ENCODE data around the gene RHOC. TPM values are rescaled to one million over a fixed set of nuclear protein-coding genes. Genes with fewer than 3 reads are reported as not detected.

Gene RHOC
- total and polyA plus RNA-seq, 2 experiments from 2014 or later = 65.4 to 76.7 TPM

GRCh38 chr1:112651205-112651604 lies 55.7 kb downstream of the RHOC start (continued):
- TF ChIP-seq REST (IDR thresholded peaks at IDR 0.05; ENCODE audit: unreplicated experiment) = no peak
- no peak for TF ChIP-seq EZH2 (IDR thresholded peaks at IDR 0.05; ENCODE audit: low read depth, unreplicated experiment)
- no peak for TF ChIP-seq ZNF331 (CRISPR knock-in tag; IDR thresholded peaks at IDR 0.05; ENCODE audit: low read depth)
- TF ChIP-seq POLR2AphosphoS5 (IDR thresholded peaks at IDR 0.05; ENCODE audit: low read depth) = no peak
- TF ChIP-seq NANOG (IDR thresholded peaks at IDR 0.05; ENCODE audit: borderline replicate concordance) = no peak
- no peak for TF ChIP-seq JUNB (IDR thresholded peaks at IDR 0.05; ENCODE audit: unreplicated experiment)
- no peak for TF ChIP-seq EZH2phosphoT487 (IDR thresholded peaks at IDR 0.05; ENCODE audit: unreplicated experiment)

Other genes with a start within 250 kb of the RHOC start
- gene WNT2B, start 198.2 kb downstream of the RHOC start, total RNA-seq (2014; rRNA removed; shearing (Covaris generic)) = 0.12 and 0.90 TPM in 2 replicates
- 0.37 and 0.50 TPM in 2 replicates for gene WNT2B, start 198.2 kb downstream of the RHOC start, polyA plus RNA-seq (2016; fragmentation: Nextera tagmentation; extraction: Ambion mirVana)
- 18.2 and 30.0 TPM in 2 replicates for gene ST7L, start 88.0 kb downstream of the RHOC start, total RNA-seq (2014; rRNA removed; shearing (Covaris generic))
- gene ST7L, start 88.0 kb downstream of the RHOC start, polyA plus RNA-seq (2016; fragmentation: Nextera tagmentation; extraction: Ambion mirVana) = 20.6 and 21.0 TPM in 2 replicates
- 161 and 182 TPM in 2 replicates for gene CAPZA1, start 87.3 kb downstream of the RHOC start, total RNA-seq (2014; rRNA removed; shearing (Covaris generic))
- gene CAPZA1, start 87.3 kb downstream of the RHOC start, polyA plus RNA-seq (2016; fragmentation: Nextera tagmentation; extraction: Ambion mirVana) = 120 and 147 TPM in 2 replicates
- gene MOV10, start 32.5 kb downstream of the RHOC start, total RNA-seq (2014; rRNA removed; shearing (Covaris generic)) = 56.8 and 77.6 TPM in 2 replicates
- gene MOV10, start 32.5 kb downstream of the RHOC start, polyA plus RNA-seq (2016; fragmentation: Nextera tagmentation; extraction: Ambion mirVana) = 52.4 and 53.6 TPM in 2 replicates
- gene PPM1J, start 8.2 kb upstream of the RHOC start, total RNA-seq (2014; rRNA removed; shearing (Covaris generic)) = 12.7 and 22.4 TPM in 2 replicates
- 17.9 and 19.0 TPM in 2 replicates for gene PPM1J, start 8.2 kb upstream of the RHOC start, polyA plus RNA-seq (2016; fragmentation: Nextera tagmentation; extraction: Ambion mirVana)
- gene SLC16A1, start 249.1 kb upstream of the RHOC start, total RNA-seq (2014; rRNA removed; shearing (Covaris generic)) = 559 and 593 TPM in 2 replicates
- gene SLC16A1, start 249.1 kb upstream of the RHOC start, polyA plus RNA-seq (2016; fragmentation: Nextera tagmentation; extraction: Ambion mirVana) = 218 and 231 TPM in 2 replicates

Data from GM23338 (cell line).